Fibroblast of skin of right quadriceps (primary cell): ENCODE measurements around the gene F13A1.

Experiments
- DNase-seq: peaks from one replicate; pipeline ENCODE4 v3.0.0-alpha.2; 2013

F13A1 gene

DNA sequence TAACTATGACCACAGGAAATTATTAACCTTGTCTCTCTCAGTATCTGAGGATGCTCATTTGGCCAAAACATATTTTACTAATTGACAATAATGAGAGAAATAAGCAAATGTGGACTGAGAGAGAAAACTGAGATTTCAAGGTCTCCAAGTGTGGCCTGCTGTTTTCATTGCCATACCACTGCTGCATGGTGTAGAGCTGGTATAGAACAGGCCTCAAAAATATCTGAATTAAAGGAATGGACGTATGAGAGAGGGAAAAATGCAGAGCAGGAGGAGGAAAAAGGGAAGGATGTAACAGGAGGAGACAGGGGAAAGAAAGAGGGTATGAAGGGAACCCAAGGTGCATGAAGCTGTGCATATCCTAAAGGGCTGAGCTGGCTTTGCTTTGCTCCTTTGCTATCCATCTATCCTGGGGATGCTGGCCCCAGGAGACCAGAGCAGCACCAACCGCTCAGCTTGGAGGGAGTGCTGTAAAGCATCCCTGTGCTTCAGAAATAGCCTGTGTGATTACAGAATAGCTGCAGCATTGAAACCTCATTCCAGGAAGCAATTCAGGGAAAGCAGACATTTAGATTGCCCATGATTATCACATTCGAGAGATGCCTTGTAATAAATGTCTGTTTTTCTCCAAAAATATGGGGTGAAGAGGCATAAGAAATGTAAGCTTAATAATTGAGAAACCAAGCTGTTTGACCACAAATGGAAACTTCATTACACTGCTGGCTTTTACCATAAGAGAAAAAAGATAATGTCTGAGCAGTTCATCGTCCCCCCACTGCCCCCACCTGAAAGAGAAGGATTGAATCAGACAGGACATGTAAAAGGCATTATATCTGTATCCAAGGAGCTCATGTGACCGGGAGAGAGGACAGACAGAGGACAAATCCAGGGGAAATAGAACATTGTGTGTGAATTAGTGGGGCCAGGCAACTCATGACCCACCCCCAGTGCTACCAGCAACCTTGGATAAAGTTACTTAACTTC, 80.6 kb downstream of the F13A1 start:
- no peak for DNase-seq

GRCh38 chr6:6236730-6237469, 83.6 kb downstream of the F13A1 start:
- no peak for DNase-seq

- no peak for DNase-seq
Measured at GRCh38 chr6:6235786-6236185, 84.7 kb downstream of the F13A1 start.

- no peak for DNase-seq
Measured at GRCh38 chr6:6234963-6235362, 85.5 kb downstream of the F13A1 start.

DNA sequence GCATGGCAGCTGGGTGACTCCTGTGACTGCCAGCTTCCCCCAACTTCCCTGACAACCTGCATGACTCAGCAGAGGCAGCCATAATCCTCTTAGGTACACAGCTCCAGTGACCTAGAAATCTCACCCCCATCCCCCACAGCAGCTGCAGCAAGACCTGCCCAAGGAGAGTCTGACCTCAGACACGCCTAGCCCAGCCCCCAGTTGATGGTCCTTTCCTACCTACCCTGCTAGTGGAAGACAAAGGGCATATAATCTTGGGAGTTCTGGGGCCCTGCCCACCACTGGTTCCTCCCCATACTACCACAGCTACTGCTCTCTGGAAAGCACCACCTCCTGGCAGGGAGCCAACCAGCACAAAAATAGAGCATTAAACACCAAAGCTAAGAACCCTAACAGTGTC, 90.2 kb downstream of the F13A1 start:
- no peak for DNase-seq

DNA sequence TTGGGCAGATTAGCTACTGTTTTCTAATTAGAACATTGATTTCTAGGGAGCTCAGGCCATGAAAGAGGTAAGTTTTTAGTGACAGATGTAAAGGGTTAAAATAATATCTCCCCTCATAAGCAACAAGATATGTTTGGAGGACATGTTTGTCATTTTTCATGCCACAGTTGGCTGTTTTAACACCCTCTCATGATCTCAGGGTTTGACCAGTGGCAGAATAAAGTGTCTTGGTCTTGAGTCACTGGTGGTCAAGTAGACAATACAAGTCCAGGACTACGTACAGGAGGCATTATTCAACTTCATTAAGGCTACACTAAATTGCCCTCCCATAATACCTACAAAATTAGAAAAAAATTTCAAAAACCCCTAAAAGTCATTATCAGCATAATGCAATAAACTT, 92.6 kb downstream of the F13A1 start:
- DNase-seq, result no peak

- DNase-seq, result no peak
Measured at GRCh38 chr6:6225885-6226529, 94.5 kb downstream of the F13A1 start.

DNA sequence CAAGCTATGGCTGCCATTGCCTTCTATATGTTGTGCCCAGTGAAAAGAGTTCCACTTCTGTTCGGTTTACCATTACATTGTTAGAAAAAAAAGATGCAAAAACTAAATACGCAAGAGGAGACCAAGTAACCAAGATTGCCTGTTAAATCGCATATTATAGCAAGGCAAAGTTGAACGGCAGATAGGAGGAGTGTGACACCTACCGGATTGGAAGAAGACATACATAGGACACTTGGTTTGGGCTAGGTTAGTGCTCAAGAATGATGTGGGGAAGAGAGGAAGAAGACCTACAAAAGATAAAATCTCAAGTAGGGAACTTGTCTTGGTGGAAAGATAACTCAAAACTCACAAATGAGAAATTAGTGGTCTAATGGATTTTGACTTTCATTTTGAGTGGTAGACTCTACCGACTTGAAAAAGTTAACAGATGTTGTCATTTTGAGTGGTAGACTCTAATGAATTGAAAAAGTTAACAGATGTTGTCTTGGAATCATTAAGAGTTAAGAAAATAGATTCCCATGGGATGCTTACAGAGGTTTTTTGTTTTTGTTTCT, 95.5 kb downstream of the F13A1 start:
- DNase-seq, result no peak

DNA sequence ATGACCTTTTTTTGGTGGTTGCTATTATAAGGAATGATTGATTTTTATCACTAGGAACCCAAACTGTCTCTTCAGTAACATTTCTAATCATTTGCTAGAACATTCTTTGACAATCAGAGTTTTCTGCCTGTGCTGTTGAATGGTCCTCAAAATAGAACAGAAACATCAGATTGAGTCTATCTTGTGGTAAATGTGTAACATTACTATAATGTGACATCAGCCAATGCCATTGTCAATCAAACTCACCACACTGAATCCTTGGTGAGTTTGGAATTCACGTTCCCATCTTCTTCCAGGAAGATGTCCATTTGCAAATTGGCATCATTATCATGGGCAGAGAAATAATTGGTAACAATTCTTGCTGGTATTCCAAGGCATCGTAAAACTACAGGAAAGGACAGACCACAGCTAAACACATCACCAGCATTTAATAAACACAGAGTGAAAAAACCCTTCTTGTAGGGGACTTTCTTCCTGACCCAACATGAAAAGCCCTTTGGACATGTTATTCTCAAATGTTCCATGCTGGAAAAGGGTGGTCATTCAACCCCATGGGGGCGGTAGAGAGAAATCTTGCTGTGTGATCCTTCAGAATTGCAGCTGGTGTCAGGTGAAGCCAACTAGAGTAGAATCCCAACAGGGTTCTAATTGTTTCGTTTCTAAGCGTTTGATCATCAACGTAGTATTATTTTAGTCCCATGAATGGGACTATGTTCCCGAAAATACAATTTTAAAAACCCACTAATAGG, 98.5 kb downstream of the F13A1 start:
- DNase-seq, result no peak

DNA sequence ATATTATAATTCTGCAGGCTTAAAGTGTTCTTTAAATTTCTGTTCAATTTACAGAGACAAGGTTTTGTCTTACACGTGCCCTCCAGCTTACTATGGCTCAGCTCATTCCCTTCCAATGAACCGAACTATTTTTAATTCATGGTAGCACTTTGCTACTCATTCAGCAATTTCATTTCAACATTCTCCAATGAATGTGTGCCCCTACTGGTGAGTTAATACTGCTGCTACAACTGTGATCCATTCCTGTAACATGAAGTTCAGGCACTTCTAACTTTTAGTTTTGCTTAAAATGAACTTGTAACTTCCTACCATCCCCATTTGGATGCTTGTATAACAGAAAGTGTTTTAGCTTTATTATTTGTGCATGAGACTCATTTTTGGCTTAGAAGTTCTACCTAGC, 99.7 kb downstream of the F13A1 start:
- DNase-seq, result no peak

DNA sequence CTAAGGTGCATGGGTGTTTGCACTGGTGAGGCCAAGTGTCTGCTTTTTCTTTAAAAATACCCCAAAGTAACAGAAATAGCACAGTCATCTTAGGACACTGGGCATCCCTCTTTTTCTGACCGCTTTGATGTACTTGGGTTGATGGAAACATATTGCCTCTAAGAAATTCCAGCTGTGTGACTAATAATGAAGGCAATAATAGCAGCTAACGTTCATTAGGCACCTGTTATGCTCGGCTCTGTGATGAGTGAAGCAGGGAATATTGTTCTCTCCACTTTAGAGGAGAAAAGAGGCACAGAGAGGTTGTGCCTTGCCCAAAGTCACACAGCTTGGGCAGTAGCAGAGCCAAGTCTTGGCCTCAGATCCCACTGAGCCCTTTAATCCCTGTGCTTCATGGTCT, 100.7 kb downstream of the F13A1 start:
- DNase-seq, result no peak

DNA sequence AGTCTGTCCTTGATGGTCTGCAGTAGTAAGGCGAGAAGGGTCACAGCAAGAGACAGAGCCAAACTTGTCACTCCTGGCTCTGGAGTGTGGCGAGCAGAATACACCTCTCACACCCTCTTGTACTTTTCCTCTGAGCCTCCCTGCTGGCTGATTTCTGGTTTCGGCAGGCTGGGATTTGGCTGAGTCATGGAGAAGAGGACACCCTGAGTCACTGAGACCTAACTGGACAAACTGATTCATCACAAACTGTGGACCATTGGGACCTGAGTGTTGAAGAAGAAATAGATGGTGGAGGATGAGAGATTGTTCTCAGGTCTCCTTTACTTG, 101.7 kb downstream of the F13A1 start:
- DNase-seq, result peak; percentile 69

GRCh38 chr6:6217855-6218758, 102.4 kb downstream of the F13A1 start:
- DNase-seq, result peak; percentile 35

DNA sequence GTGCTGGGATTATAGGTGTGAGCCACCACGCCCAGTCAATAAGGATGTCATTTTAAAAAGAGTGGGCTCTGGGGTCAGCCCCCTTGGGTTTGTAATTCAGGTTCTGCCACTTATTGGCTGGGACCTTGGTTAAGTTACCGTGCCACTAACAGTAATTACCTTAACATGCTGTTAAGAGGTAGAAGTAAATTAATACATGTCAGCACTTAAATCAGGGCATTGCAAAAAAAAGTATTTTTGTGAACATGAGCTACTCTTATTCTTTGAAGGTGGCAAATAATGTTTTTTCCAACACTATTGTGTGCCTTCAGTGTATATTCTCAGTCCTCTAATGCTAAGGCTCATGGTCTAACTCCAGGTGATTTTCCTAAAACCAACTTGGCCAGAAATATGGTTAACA, 109.5 kb downstream of the F13A1 start:
- DNase-seq, result no peak

- no peak for DNase-seq
Measured at GRCh38 chr6:6202886-6203285, 117.6 kb downstream of the F13A1 start.

GRCh38 chr6:6201200-6201599, 119.3 kb downstream of the F13A1 start:
- no peak for DNase-seq

- DNase-seq, result no peak
Measured at GRCh38 chr6:6199678-6200077, 120.8 kb downstream of the F13A1 start.

DNA sequence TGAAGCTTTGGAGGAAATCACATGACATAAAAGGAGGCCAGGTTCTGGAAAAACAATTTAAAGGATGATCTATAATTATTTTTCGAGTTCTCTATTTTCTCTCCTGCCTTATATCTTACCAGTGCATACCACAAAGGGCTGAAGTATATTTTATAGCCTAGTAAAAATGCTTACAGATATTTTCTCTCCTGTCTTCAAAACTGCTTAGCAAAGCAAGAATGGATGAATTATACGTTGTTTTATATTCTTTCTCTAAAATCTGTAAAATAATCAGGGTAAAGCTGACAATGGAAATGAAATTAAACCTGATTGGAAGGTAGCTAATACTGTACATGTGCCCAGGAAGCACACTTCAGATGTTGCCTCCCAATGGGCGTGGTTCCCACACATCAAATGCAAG, 123.7 kb downstream of the F13A1 start:
- DNase-seq, result no peak

GRCh38 chr6:6195080-6195479, 125.4 kb downstream of the F13A1 start:
- no peak for DNase-seq

DNA sequence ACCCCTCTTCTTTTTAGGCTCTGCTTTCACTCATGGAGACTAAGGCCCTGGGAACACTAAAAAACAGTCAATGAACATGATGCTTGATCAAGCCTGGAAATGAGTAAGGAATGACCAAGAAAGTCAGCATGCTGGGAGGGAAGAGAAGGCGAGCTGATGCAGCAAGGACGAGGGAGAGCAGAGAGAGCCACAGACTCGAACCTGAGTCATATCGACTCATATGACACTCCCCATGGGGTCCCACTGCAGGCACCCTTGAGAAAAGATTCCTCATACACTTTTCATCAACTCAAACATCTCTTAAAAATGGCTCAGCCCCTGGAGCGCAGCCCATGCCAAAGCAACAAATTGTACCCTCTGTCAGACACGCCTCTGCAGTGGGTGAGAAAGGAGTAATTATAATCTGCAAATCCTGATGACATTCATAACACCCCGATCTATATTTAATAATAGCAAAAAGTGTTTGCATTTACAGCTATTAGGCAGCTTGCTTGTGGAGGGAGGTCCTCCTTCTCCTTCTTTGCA, 127.2 kb downstream of the F13A1 start:
- DNase-seq, result peak; percentile 69

DNA sequence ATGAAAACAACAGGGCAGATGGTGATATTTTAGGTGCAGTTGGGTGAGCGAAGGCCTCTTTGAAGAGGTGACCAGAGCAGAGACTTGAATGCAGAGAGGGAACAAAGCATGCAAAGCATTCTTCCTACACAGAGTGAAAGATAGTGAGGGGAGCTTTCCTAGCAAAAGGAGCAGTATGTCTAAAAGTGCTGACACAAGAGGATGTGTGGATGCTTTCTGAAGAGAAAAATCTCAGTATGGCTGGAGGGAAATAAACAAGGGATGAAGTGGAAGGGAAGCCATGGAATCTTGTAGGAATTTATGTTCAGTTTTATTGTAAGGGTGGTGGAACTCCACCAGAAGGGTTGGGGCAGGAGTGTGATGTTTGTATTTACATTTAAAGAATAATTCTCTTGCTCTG, 128.6 kb downstream of the F13A1 start:
- DNase-seq, result no peak
